K562 (cell line): ENCODE data around the gene CNTFR. TPM values are rescaled to one million over a fixed set of nuclear protein-coding genes. Genes with fewer than 3 reads are reported as not detected.

Experiments
- ATAC-seq: fragments of 200-7000 bp; cut with Tn5 transposase; 3 replicates; pipeline ENCODE4 v1.9.1; 2020; ENCODE audit warnings: moderate library complexity
- BruUV-seq: library from RNA; stranded (reverse); fragments of 400-500 nt; replicated peaks from 2 replicates; lab custom pipeline; 2021; lab: Mats Ljungman, UMichigan
- CTCF ChIA-PET: fragments of 300-600 bp; formaldehyde crosslinking; extraction: SDS; loops from one replicate; lab custom pipeline; 2021; ENCODE audit warnings: low intra/inter-chr PET ratio; lab: Yijun Ruan, JAX
- POLR2A ChIA-PET: fragments of 300-600, 350-650 bp; sonication (Branson Sonifier 250); formaldehyde crosslinking; extraction: SDS; loops from one replicate; lab custom pipeline; 2021; ENCODE audit warnings: antibody characterized with exemption, inconsistent platforms; lab: Yijun Ruan, JAX
- DNase-seq, 4 experiments: peaks; one replicate each; pipeline versions ENCODE4 v3.0.0 to v3.0.0-alpha.2; 2011 to 2018; ENCODE audit warnings: low spot score in 3 of 4, mixed read lengths in 3 of 4; ENCODE audit errors: extremely low read depth in 1 of 4
- FAIRE-seq: peaks from 2 replicates; lab custom pipeline; 2011; peaks lifted over from hg19 to GRCh38; lab: Jason Lieb, UNC
- H2AFZ ChIP-seq: 2 replicates; pipeline ENCODE4 v1.6.0; 2011; ENCODE audit warnings: low read depth, low read length, control low read depth, inconsistent platforms
- H3K27ac ChIP-seq: fragments of 200-600 bp; 3 replicates; pipeline ENCODE4 v1.8.0; 2011; ENCODE audit warnings: low read depth, mild to moderate bottlenecking, control low read depth, inconsistent platforms, low read length, moderate library complexity, mixed read lengths; ENCODE audit errors: extremely low read depth
- H3K27me3 ChIP-seq, 2 experiments: fragments of 300-600 bp in 1 of 2; 2 replicates in 1 of 2; 3 replicates in 1 of 2; pipeline versions ENCODE4 v1.6.0 to v1.8.0; 2011; ENCODE audit warnings: inconsistent platforms in 2 of 2, low read length in 2 of 2, mild to moderate bottlenecking in 1 of 2, mixed read lengths in 1 of 2, moderate library complexity in 1 of 2; ENCODE audit not compliant: control insufficient read depth in 2 of 2, insufficient read depth in 2 of 2
- H3K36me3 ChIP-seq: fragments of 300-600 bp; 3 replicates; pipeline ENCODE4 v1.8.0; 2011; ENCODE audit warnings: mild to moderate bottlenecking, low read length, inconsistent platforms; ENCODE audit not compliant: control insufficient read depth, insufficient read depth
- H3K4me1 ChIP-seq, 2 experiments: fragments of 200-600 bp in 1 of 2; replicated peaks in 1 of 2; 2 replicates in 1 of 2; 3 replicates in 1 of 2; pipeline versions ENCODE4 v1.5.1 to v1.8.0; 2011; ENCODE audit warnings: inconsistent platforms in 2 of 2, low read length in 2 of 2, mild to moderate bottlenecking in 1 of 2, mixed read lengths in 1 of 2, moderate library complexity in 1 of 2; ENCODE audit not compliant: control insufficient read depth in 2 of 2, insufficient read depth in 2 of 2
- H3K4me2 ChIP-seq: 2 replicates; pipeline ENCODE4 v1.6.1; 2011; ENCODE audit warnings: low read length, control low read depth, inconsistent platforms, mixed read lengths; ENCODE audit not compliant: insufficient read depth
- H3K4me3 ChIP-seq: fragments of 200-600 bp; sonication (generic), shearing (Covaris generic); 2 replicates; pipeline ENCODE4 v1.5.1; 2016; ENCODE audit warnings: control low read depth, inconsistent platforms
- H3K79me2 ChIP-seq: fragments of 200-600 bp; 3 replicates; pipeline ENCODE4 v1.8.0; 2011; ENCODE audit warnings: low read length, inconsistent platforms; ENCODE audit not compliant: control insufficient read depth, insufficient read depth
- H3K9ac ChIP-seq, 2 experiments: 2 replicates each; pipeline versions ENCODE4 v1.6.0 to v1.6.1; 2011; ENCODE audit warnings: low read depth in 2 of 2, low read length in 2 of 2, control low read depth in 1 of 2, inconsistent platforms in 1 of 2, mild to moderate bottlenecking in 1 of 2, mixed read lengths in 1 of 2; ENCODE audit not compliant: insufficient read depth in 1 of 2
- H3K9me1 ChIP-seq: one replicate; pipeline ENCODE4 v1.6.0; 2011; ENCODE audit warnings: inconsistent platforms, mild to moderate bottlenecking, low read length, moderate library complexity; ENCODE audit not compliant: control insufficient read depth, insufficient read depth
- H3K9me3 ChIP-seq: replicated peaks from 2 replicates; pipeline ENCODE4 v1.5.1; 2011; ENCODE audit warnings: low read depth, low read length, inconsistent platforms; ENCODE audit not compliant: control insufficient read depth, insufficient read depth
- H4K20me1 ChIP-seq: replicated peaks from 2 replicates; pipeline ENCODE4 v1.6.1; 2011; ENCODE audit warnings: low read length, inconsistent platforms, mixed read lengths; ENCODE audit not compliant: control insufficient read depth, insufficient read depth
- NEUROD1 ChIP-seq: fragments of 150-350 bp; IDR thresholded peaks from 2 replicates; pipeline ENCODE4 v1.6.1; 2014; ENCODE audit warnings: borderline replicate concordance, low read length, low read depth; ENCODE audit not compliant: partially characterized antibody
- NKRF ChIP-seq: fragments of 450-650 bp; IDR thresholded peaks from 2 replicates; pipeline ENCODE4 v1.6.1; 2016; ENCODE audit warnings: borderline replicate concordance
- PRMT5 ChIP-seq: sonication (generic); formaldehyde crosslinking; IDR thresholded peaks from 2 replicates; pipeline ENCODE4 v1.5.0; 2020; ENCODE audit warnings: missing genetic modification reagents
- ZNF717 ChIP-seq: fragments of 250-450 bp; sonication (Bioruptor Pico); IDR thresholded peaks from 2 replicates; pipeline ENCODE4 v1.5.0; 2021
- ZNF766 ChIP-seq: fragments of 200-800 bp; sonication (Bioruptor generic); conservative IDR thresholded peaks from 2 replicates; pipeline ENCODE4 v1.6.1; 2016; ENCODE audit warnings: missing genetic modification characterization, missing compliant biosample characterization
- ZNF830 ChIP-seq: fragments of 250-450 bp; sonication (Bioruptor Pico); IDR thresholded peaks from 2 replicates; pipeline ENCODE4 v1.5.0; 2021; ENCODE audit warnings: mild to moderate bottlenecking
- in situ Hi-C: fragments of 300-500 bp; cut with MboI; formaldehyde crosslinking; loops from 4 replicates; pipeline ENCODE4 v1.15.0; 2018; ENCODE audit warnings: inconsistent platforms, mixed read lengths
- intact Hi-C: fragments of 100-400 bp; cut with micrococcal nuclease; formaldehyde crosslinking; loops from 2 replicates; pipeline ENCODE4 v1.14.2; 2022
- polyA plus RNA-seq, 8 experiments: library from polyadenylated mRNA; depleted of rRNA in 4 of 8; stranded (reverse) in 5 of 8; unstranded in 3 of 8; fragments of >200 nt; fragmentation: Nextera tagmentation in 2 of 8; fragmentation: Illumina TruSeq in 1 of 8; extraction: Ambion mirVana in 2 of 8; extraction: Trizol in 1 of 8; gene quantifications; 2 replicates each; pipeline versions ENCODE4 v1.2.1 to v1.2.3, GENCODE V29; 2011 to 2014; ENCODE audit warnings: inconsistent platforms in 1 of 8, missing spikeins in 1 of 8
- total RNA-seq, 7 experiments: library from RNA; depleted of rRNA in 6 of 7; stranded (reverse); fragments of >200 nt in 6 of 7; fragmentation: Illumina TruSeq in 2 of 7; extraction: Trizol in 2 of 7; gene quantifications; 2 replicates each; pipeline versions ENCODE4 v1.2.1 to v1.2.3, GENCODE V29; 2011 to 2021; ENCODE audit warnings: low replicate concordance in 1 of 7
- TF ChIP-seq, protein P1 (sequence below): fragments of 450-650 bp; IDR thresholded peaks from one replicate; pipeline ENCODE4 v1.6.1; 2018; ENCODE audit warnings: mild to moderate bottlenecking, moderate library complexity; ENCODE audit not compliant: partially characterized antibody
- TF ChIP-seq, protein P2 (sequence below): sonication (generic); formaldehyde crosslinking; IDR thresholded peaks from 2 replicates; pipeline ENCODE4 v1.5.0; 2020; ENCODE audit warnings: missing genetic modification reagents

The CNTFR gene
- total and polyA plus RNA-seq, 9 of the 15 experiments (the other 6 are each of a cell fraction or from before 2014, with no cell fraction given) = not detected

DNA sequence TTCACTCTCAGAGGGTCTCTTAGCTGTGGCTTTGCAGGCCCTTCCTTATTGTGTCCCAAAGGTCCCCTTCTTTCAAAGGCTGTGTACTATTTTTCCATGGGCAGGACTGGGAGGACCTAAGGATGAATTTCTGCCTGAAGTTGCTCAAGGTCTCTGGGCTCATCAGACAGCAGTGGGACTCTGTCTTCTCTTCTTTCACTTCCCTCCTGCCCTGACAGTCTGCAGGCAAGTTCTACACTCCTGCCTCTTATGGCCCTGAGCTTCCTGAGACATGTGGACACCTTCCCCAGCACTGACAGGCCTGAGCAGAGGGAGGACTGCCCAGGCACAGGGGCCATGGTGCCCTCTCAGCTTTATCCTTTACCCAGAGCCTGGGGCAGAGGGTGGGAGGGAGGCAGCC, 81.6 kb downstream of the CNTFR start:
- TF ChIP-seq NEUROD1 (no peak), PRMT5 (no peak), ZNF717 (CRISPR knock-in tag) (no peak), NKRF (no peak), ZNF830 (no peak), ZNF766 (no peak)
- TF ChIP-seq, protein P1, sequence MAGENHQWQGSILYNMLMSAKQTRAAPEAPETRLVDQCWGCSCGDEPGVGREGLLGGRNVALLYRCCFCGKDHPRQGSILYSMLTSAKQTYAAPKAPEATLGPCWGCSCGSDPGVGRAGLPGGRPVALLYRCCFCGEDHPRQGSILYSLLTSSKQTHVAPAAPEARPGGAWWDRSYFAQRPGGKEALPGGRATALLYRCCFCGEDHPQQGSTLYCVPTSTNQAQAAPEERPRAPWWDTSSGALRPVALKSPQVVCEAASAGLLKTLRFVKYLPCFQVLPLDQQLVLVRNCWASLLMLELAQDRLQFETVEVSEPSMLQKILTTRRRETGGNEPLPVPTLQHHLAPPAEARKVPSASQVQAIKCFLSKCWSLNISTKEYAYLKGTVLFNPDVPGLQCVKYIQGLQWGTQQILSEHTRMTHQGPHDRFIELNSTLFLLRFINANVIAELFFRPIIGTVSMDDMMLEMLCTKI = no peak
- TF ChIP-seq, protein P2, sequence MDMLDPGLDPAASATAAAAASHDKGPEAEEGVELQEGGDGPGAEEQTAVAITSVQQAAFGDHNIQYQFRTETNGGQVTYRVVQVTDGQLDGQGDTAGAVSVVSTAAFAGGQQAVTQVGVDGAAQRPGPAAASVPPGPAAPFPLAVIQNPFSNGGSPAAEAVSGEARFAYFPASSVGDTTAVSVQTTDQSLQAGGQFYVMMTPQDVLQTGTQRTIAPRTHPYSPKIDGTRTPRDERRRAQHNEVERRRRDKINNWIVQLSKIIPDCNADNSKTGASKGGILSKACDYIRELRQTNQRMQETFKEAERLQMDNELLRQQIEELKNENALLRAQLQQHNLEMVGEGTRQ (CRISPR knock-in tag) = no peak
- intact Hi-C loops = no loop called here
- in situ Hi-C loops = no loop called here
- no peak overlapping the region for H3K4me2 ChIP-seq
- no peak overlapping the region for H3K4me3 ChIP-seq
- CTCF ChIA-PET = no interaction called here
- H3K27me3 ChIP-seq = peaks cover 0 to 4% of the 10 kb centered on the region in 2 experiments; a peak in 1 of 5 replicates
- no peaks in the 10 kb centered on the region for H3K9me3 ChIP-seq
- no peaks in the 10 kb centered on the region for H3K79me2 ChIP-seq
- no peaks in the 10 kb centered on the region; a peak in 1 of 5 replicates for H3K4me1 ChIP-seq
- ATAC-seq (no peak), FAIRE-seq (no peak), DNase-seq (no peak)
- BruUV-seq = no TSS peak
- H3K9me1 ChIP-seq = no peaks in the 10 kb centered on the region
- no peak overlapping the region for H3K27ac ChIP-seq
- POLR2A ChIA-PET = no interaction called here
- H3K36me3 ChIP-seq = no peaks in the 10 kb centered on the region
- H3K9ac ChIP-seq = no peak overlapping the region
- H2AFZ ChIP-seq = no peak overlapping the region
- H4K20me1 ChIP-seq = no peaks in the 10 kb centered on the region
